GM18861 (cell line): Measurements from ENCODE around the gene PITRM1.

Source experiments
- ATAC-seq: cut with Tn5 transposase; IDR thresholded peaks from one replicate; pipeline ENCODE4 v1.9.1; 2021; ENCODE audit not compliant: unreplicated experiment

The PITRM1 gene

DNA sequence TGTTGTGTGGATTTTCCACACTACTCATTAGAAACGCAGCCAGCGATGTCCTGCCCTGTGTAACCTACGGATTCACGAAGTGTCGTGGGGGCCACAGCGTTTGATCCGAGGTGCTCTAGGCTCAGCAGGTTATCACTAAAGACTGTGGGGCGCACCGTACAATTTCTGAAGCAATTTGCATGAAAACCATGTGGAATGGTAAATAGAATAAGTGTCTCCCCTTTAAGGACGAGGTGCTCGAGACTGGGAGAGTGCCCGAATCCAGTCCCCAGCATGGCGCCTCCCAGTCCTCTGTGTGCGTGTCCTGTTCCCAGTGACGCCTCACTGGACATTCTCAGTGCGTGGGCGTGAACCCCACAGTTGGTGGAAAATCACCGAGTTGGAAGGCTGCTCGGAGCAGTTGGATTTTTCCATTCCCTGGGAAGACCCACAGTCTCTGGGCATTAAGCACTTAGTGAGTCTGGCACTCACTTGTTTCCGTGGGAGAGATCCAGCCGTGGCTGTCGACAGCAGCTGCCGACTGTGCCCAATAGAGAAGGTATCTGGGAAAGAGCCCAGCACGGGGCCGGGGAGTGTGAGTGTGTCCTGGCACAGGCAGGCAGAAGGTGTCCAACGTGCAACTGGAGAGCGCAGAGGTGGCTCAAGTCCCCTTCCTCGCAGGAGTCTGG lies 68.2 kb downstream of the PITRM1 start:
- no peak for ATAC-seq

DNA sequence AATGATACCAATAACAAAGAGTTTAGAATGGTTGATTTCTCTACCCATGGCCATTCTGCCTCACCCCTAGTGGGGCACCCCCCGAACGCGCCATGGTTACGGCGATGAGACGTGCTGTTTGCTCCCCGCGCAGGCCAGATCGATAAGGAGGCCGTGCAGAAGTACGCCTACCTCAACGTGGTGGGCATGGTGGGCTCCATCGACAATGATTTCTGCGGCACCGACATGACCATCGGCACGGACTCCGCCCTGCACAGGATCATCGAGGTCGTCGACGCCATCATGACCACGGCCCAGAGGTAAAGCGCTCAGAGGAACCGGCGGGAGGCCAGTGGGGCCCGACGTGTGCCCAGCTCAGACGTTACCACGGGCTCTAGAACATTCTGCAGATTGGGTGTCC lies 68.9 kb downstream of the PITRM1 start:
- ATAC-seq = no peak

DNA sequence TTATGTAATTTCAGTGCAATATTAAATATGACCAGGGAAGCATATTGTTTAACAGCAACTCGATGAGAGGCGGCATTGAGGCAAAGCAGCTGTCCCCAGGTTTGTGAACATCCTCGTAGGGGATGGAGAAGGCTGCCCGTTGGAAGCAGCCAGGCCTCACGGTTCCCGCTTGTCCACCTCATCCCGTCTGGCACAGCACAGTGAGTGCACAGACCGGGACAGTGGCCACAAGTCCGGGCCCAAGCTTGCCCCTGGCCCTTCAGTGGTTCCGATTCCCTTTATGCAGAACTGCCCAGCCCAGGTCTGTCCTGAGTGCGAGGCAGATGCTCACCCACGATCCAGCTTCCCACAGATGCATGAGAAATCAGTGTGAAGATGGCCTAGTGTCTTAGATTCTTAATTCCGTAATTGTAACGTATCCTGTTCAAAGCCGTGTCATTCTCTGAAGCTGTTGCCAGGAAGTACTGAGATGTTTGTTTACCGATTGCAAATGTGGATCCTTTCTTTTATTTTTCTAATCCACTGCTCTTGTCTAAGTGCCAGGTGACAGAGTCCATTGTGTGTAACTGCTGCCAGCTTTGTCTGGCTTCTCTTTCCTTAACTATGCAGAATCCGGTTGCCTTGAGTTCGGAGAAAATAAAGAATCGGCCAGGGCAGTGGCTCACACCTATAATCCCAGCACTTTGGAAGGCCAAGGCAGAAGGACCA lies 69.7 kb downstream of the PITRM1 start:
- ATAC-seq = no peak

DNA sequence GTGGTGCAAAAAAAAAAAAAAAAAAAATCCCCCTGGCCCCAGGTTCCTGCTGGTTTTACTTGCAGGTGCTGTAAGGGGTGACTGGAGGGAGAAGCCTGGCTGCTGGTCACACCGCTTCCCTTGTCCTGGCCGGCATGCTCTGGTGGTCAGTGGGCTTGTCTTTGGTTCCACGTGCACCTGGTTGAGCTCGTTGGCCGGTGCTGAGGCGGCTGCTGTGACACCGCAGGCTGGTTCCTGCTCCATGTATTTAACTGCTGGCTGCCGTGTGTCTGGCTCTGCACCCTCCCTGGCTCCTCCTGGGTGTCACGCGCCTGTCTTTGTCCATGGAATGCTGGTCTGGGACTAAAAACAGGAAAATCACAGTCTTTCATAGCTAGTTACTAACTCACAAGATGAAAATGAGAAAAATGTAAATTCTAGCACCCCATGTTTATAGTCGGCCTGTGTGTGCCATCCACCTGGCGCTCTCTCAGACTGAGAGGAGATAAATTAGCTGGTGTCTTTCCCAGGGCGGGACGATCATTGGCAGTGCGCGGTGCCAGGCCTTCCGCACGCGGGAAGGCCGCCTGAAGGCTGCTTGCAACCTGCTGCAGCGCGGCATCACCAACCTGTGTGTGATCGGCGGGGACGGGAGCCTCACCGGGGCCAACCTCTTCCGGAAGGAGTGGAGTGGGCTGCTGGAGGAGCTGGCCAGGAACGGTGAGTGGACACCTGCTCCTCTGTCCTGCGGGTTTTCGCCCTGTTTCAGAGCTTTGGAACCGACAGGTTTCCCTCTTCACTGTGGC lies 71.5 kb downstream of the PITRM1 start:
- no peak for ATAC-seq

DNA sequence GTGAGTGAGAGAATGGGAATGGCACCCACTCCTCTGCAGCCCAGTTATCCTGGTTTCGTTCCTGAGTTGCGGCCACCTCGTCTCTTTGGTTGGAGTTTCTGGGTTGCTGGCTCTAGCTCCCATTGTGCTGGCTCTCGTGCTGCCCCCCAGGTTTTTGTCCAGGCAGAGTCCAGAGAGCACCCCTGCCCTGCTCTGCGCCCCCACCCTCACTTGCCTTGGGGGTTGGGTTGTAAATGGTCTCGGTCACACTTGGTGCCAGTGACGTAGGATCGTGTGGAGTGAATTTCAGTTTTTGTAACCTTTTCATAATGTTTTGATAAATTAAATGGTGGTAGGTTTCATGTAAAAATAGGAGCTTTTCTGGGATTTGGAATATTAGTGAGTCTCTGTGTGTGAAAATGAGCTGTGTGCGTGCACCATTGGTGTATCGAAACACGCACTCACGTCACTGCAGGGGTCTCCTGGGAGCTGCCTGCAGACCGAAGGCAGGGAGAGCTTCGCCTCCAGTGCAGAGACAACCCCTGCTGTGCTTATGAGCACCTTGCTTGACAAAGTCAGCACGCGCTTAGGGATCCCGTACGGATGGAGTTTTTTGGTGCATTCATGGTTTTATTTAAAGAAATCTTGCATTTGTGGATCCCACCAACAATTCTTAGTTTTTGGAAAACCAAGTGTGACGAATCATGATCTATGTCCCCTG lies 72.3 kb downstream of the PITRM1 start:
- ATAC-seq = no peak

DNA sequence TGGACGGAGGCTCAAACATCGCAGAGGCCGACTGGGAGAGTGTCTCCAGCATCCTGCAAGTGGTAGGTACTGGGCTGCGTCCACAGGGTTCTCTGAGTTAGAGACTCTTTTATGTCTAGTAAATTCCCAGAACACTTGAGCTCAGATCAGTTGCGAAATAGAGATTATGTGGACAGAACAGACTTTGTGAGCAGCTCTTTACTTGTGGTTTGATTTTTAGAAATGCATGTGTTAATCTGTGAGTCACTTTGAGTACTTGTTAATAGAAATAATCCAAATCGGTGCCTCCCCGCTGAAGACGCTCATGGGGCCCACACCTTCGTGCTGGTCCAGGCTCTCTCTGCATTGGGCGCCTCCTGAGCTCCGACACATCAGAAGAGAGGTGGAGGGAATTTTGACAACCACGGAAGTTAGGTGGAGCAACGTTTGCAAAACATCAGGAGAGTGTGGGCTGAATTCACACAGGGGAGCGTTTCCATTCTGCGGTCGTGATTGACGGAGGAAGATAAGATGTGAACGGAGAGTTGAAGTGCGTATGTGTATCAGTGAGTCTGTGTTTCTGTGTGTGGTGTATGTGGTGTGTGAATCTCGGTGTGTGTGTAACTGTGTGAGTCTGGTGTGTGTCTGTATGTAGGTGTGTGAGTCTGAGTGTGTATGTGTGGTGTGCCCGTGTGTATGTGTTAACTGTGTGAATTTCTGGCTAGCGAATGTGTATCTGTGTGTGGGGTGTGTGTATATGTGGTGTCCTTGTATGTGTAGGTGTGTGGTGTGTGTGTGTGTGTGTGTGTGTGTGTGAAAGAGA lies 73.1 kb downstream of the PITRM1 start:
- ATAC-seq = no peak

DNA sequence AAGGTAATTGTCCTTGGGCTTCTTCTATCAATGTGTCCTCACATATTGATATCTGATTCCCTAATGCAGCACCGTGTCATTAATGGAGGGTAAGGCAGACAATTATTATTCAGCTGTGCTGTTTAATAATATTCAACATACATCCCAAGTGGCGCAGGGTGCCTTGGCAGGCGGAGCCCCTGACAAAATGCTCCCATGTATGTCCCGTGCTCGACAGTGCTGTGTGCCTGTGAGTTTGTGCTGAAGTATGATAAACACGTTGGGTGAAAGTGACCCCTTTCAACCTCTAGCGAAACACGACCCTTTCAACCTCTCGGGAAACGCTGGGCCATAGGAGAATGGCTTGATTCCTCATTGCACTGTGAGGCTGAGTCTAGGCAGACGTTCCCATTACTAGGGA lies 73.9 kb downstream of the PITRM1 start:
- no peak for ATAC-seq

DNA sequence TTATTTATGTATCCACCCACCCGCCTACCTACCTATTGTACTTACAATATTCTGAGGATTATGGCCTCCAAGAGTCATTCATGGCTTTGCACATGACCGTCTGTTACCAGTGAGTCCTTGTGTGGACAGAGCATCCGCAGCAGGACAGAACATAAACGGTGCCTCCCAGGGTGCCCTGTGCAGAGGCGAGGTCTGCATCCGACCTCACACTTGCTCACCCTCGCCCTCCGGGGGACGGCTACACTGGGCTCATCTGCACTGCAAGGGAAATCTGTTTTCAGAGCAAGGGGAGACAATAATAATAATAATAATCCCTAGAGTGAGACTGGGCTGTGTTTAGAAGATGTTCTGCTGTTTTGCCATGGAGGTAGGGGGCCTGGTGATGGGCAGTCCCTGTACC lies 75.4 kb downstream of the PITRM1 start:
- ATAC-seq = no peak

DNA sequence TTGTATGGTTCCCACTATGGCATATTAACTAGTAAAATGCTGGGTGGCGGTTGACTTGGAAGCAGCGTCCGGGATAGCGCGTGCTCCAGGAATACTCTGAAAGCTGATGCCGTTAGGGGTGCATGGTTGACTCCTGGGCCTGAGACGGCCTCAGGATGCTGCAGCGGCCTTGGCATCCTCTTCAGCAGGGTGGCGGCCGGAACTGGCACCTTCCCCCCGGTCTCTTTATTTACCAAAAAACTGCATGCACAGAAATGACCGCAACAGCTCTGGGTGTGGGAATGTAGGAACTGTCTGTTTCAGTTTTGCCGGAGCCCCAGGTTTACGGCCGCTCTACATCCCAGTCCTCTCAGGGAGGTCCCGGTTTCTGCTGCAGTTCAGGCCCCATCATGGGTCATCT lies 76.4 kb downstream of the PITRM1 start:
- ATAC-seq = no peak

DNA sequence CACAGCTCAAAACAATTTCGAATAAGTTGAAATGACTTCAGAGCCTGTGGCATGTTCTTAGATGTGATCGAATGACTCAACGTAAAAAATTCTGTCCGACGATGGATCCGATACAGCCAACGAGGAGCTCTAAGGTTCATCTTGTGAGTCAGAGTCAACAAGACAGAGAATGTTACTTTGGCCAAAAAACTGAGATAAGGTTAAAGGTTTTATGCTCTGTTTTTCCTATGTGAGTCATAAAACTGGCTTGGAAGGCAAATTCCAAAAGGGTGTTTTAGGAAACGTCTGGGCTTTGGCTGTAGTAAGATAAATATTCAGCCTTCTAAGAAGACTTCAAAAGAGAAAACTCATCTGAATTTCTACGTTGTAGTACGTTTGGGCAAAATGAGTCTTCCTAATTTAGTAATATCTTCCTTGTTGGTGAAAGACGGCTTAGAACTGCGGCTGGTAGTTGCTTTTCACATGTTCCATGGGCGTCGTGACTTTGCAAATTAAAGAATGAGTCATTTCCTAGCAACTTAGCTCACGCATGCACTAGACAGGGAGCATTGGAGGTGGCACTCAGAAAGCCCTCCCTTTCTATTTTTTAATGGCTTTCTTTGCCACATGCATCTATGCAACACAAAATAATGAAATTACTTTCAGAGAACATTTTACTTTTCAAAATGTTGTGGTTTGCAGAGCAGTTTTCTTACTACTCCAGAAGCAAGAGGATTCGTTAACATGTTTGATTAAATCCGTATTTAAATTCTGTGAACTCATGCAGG lies 77.0 kb downstream of the PITRM1 start:
- peak; percentile 74 for ATAC-seq

DNA sequence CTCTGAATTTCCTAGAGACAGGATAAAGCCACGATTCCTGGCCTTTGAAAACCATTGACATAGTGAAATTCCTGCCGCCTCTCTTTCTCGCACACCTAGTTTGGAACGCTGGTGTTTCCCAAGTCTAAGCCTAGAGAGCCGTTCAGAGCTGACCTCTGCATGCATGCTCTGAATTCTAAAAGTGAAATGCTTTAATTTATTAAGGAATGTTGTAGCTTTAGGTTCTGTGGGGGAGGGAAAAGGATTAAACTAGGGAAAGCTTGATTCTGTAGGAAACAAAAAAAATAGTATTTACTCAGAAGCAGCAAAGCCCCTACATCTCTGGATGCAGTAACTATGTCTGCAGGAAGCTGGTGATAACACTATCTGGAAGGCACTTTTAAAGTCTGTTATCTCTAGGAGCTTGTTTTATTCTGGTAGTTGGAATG lies 78.0 kb downstream of the PITRM1 start:
- no peak for ATAC-seq

DNA sequence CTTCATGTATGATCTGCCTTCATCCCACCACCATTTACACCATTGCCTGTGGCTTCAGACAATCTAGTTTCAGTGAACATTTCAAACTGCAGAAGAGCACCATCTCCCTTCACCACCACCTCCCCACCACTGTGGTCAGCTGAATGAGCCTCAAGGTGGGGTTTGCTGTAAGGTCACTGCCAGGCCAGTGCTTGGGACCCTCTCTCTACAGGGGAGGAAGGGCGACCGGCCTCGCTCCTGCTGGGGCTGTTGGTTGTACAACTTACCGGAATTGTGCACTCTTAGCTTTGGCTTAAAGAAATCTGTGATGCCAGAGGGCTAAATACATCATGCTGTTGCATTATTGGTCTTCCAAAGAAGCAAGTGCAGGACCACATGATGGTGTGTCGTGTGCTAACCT lies 78.6 kb downstream of the PITRM1 start:
- no peak for ATAC-seq

DNA sequence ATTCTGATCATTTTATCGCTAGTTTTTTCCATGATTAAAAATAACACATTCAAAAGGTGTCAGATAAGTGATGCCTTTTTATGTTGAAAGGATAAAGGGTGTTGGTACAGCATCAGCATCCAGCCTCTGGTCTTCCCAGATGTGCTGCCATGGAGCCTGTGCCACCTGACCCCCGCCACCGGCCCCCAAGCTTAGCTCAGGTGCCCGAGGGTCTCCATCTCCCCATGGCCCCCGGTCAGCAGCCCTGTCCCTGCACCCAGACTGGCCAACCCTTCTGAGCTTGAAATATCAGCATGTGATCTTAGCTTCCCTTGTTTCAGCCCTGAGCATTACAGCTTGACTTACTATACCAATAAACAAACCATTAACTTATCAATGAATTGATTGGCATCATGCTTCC lies 80.7 kb downstream of the PITRM1 start:
- no peak for ATAC-seq

DNA sequence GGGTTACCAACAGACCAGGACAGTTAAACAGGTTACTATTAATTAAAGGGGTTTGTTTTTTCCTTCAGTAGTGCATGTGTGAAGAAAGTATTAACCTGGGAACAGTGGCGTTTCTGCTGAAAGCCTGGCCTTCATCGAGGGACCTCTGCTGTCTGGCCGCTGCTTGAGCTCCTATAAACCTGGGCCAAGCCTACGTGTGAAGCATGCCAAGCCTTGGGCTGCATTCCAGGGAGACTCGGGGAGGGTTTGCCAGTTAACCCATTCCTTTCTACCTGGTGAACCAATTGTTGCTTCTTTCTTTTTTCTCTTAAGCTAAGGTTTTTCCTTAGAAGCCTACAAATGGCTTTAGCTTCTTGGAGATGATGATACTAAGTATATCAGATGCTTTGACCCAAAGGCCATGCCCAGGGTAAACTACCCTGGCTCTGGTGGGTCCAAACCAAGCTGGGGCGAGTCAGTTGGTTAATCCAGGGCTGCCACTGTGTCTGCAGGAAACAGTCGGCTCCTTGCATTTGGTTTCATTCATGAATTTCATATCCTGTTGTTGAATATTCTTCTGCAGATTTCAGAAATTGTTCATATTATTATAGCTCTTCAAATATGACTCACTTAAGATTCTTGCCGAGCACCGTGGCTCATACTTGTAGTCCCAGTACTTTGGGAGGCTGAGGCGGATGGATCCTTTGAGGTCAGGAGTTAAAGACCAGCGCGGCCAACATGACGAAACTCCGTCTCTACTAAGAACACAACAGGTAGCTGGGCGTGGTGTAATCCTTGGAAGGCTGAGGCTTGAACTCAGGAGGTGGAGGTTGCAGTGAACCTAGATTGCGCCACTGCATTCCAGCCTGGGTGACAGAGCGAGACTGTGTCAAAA lies 81.4 kb downstream of the PITRM1 start:
- ATAC-seq = no peak

DNA sequence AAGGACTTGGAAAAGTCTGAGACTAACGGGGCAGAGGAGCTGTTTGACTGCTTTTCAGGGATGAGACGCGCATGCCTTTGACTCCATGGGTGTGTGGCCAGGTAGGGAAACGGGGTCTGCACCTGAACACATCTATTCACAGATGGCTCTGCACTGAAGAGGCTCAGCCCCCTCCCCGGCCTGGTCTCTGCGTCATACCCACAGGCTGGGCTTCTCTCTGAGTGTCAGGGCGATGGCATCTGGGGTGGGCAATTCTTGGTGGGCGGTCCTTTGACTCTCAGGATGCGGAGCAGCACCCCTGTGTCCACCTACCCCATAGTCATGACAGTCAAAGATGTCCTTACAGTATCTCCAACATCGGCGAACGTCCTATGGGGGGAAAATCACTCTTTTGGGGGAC lies 82.2 kb downstream of the PITRM1 start:
- no peak for ATAC-seq
